H9 (cell line): Measurements from ENCODE around the gene NADSYN1. TPM values are rescaled to one million over a fixed set of nuclear protein-coding genes. Genes with fewer than 3 reads are reported as not detected.

Experiments used
- DNase-seq: peaks from one replicate; pipeline ENCODE4 v3.0.0-alpha.2; 2017
- H2AFZ ChIP-seq: one replicate; pipeline ENCODE4 v1.6.1; 2013; ENCODE audit warnings: mild to moderate bottlenecking, low read length, control low read depth, moderate library complexity
- H2AK5ac ChIP-seq: 2 replicates; pipeline ENCODE4 v1.6.1; 2013; ENCODE audit warnings: low read length, control low read depth, mixed read lengths; ENCODE audit not compliant: insufficient read length
- H2BK120ac ChIP-seq: one replicate; pipeline ENCODE4 v1.6.1; 2013; ENCODE audit warnings: low read depth, mild to moderate bottlenecking, low read length, control low read depth, inconsistent platforms; ENCODE audit not compliant: poor library complexity, severe bottlenecking
- H2BK12ac ChIP-seq: 2 replicates; pipeline ENCODE4 v1.6.1; 2013; ENCODE audit warnings: low read length, control low read depth, mixed read lengths, low read depth; ENCODE audit not compliant: insufficient read length
- H2BK15ac ChIP-seq: 2 replicates; pipeline ENCODE4 v1.6.1; 2013; ENCODE audit warnings: low read depth, low read length, control low read depth
- H2BK20ac ChIP-seq: one replicate; pipeline ENCODE4 v1.6.1; 2013; ENCODE audit warnings: low read depth, mild to moderate bottlenecking, low read length, control low read depth, inconsistent platforms; ENCODE audit not compliant: poor library complexity, severe bottlenecking
- H2BK5ac ChIP-seq: 2 replicates; pipeline ENCODE4 v1.6.1; 2013; ENCODE audit warnings: low read length, control low read depth, mixed read lengths; ENCODE audit not compliant: insufficient read length
- H3K14ac ChIP-seq: 2 replicates; pipeline ENCODE4 v1.6.1; 2013; ENCODE audit warnings: low read length, control low read depth; ENCODE audit not compliant: insufficient read depth
- H3K18ac ChIP-seq: 2 replicates; pipeline ENCODE4 v1.6.1; 2013; ENCODE audit warnings: low read depth, mild to moderate bottlenecking, mixed read lengths, low read length, control low read depth; ENCODE audit not compliant: insufficient read length
- H3K23ac ChIP-seq: 2 replicates; pipeline ENCODE4 v1.6.1; 2013; ENCODE audit warnings: low read length, control low read depth, mixed read lengths, low read depth; ENCODE audit not compliant: insufficient read length
- H3K23me2 ChIP-seq: 2 replicates; pipeline ENCODE4 v1.6.1; 2013; ENCODE audit warnings: low read depth, mild to moderate bottlenecking, mixed read lengths, low read length, control low read depth; ENCODE audit not compliant: insufficient read length, poor library complexity, severe bottlenecking
- H3K27ac ChIP-seq: 2 replicates; pipeline ENCODE4 v1.5.1; 2013; ENCODE audit warnings: low read length, control low read depth, mixed read lengths, low read depth; ENCODE audit not compliant: insufficient read length
- H3K27me3 ChIP-seq: 2 replicates; pipeline ENCODE4 v1.6.1; 2013; ENCODE audit warnings: low read length, control low read depth, inconsistent platforms; ENCODE audit not compliant: insufficient read depth
- H3K4ac ChIP-seq: 2 replicates; pipeline ENCODE4 v1.6.1; 2013; ENCODE audit warnings: low read depth, mild to moderate bottlenecking, control low read depth, inconsistent platforms, low read length, moderate library complexity
- H3K4me1 ChIP-seq: 2 replicates; pipeline ENCODE4 v1.6.1; 2013; ENCODE audit warnings: low read length, control low read depth, inconsistent platforms; ENCODE audit not compliant: insufficient read depth
- H3K4me2 ChIP-seq: 2 replicates; pipeline ENCODE4 v1.6.1; 2013; ENCODE audit warnings: low read length, control low read depth, mixed read lengths; ENCODE audit not compliant: insufficient read length, insufficient read depth
- H3K56ac ChIP-seq: 2 replicates; pipeline ENCODE4 v1.6.1; 2013; ENCODE audit warnings: low read depth, mild to moderate bottlenecking, mixed read lengths, low read length, control low read depth; ENCODE audit not compliant: insufficient read length
- H3K79me1 ChIP-seq: 2 replicates; pipeline ENCODE4 v1.6.1; 2013; ENCODE audit warnings: low read depth, mild to moderate bottlenecking, moderate library complexity, low read length, control low read depth, inconsistent platforms; ENCODE audit not compliant: insufficient read depth, poor library complexity, severe bottlenecking
- H3K79me2 ChIP-seq: 2 replicates; pipeline ENCODE4 v1.6.1; 2013; ENCODE audit warnings: low read length, control low read depth, inconsistent platforms; ENCODE audit not compliant: insufficient read depth
- H3K9ac ChIP-seq: 2 replicates; pipeline ENCODE4 v1.6.1; 2013; ENCODE audit warnings: low read length, control low read depth, mixed read lengths; ENCODE audit not compliant: insufficient read length; ENCODE audit errors: extremely low read depth
- H3K9me3 ChIP-seq: one replicate; pipeline ENCODE4 v1.6.1; 2013; ENCODE audit warnings: low read depth, low read length, inconsistent platforms; ENCODE audit not compliant: control insufficient read depth
- H3T11ph ChIP-seq: one replicate; pipeline ENCODE4 v1.6.1; 2013; ENCODE audit warnings: mild to moderate bottlenecking, low read length, control low read depth, inconsistent platforms
- H4K20me1 ChIP-seq: one replicate; pipeline ENCODE4 v1.6.1; 2013; ENCODE audit not compliant: control insufficient read depth, insufficient read length, insufficient read depth
- H4K5ac ChIP-seq: 2 replicates; pipeline ENCODE4 v1.6.1; 2013; ENCODE audit warnings: low read depth, mild to moderate bottlenecking, mixed read lengths, low read length, control low read depth; ENCODE audit not compliant: insufficient read length
- H4K8ac ChIP-seq: replicated peaks from 2 replicates; pipeline ENCODE4 v1.6.1; 2013; ENCODE audit warnings: low read length, control low read depth, mixed read lengths, low read depth; ENCODE audit not compliant: insufficient read length
- H4K91ac ChIP-seq: 2 replicates; pipeline ENCODE4 v1.6.1; 2013; ENCODE audit warnings: low read depth, mild to moderate bottlenecking, moderate library complexity, mixed read lengths, low read length, control low read depth; ENCODE audit not compliant: insufficient read length
- H3K27ac Mint-ChIP-seq, 3 experiments: 2 replicates in 2 of 3; 3 replicates in 1 of 3; pipeline ENCODE4 v1.8.0; 2020 to 2021; ENCODE audit warnings: mixed read lengths in 3 of 3, mild to moderate bottlenecking in 1 of 3, moderate library complexity in 1 of 3
- H3K27me3 Mint-ChIP-seq: 2 replicates; pipeline ENCODE4 v1.8.0; 2021; ENCODE audit warnings: low read depth, mild to moderate bottlenecking, moderate library complexity, mixed read lengths
- H3K36me3 Mint-ChIP-seq, 3 experiments: 2 replicates in 2 of 3; 3 replicates in 1 of 3; pipeline ENCODE4 v1.8.0; 2020 to 2021; ENCODE audit warnings: low read depth in 3 of 3, mixed read lengths in 3 of 3; ENCODE audit not compliant: insufficient read depth in 1 of 3
- H3K4me1 Mint-ChIP-seq, 2 experiments: 2 replicates each; pipeline ENCODE4 v1.8.0; 2020; ENCODE audit warnings: mixed read lengths in 2 of 2
- H3K4me3 Mint-ChIP-seq, 2 experiments: 2 replicates in 1 of 2; 3 replicates in 1 of 2; pipeline ENCODE4 v1.8.0; 2020 to 2021; ENCODE audit warnings: mild to moderate bottlenecking in 2 of 2, mixed read lengths in 2 of 2, moderate library complexity in 1 of 2
- H3K9me3 Mint-ChIP-seq, 2 experiments: 2 replicates in 1 of 2; 3 replicates in 1 of 2; pipeline ENCODE4 v1.8.0; 2020; ENCODE audit warnings: mild to moderate bottlenecking in 2 of 2, mixed read lengths in 2 of 2, moderate library complexity in 1 of 2
- WGBS: extraction: QIAGEN DNeasy Blood & Tissue Kit; methylation state at CpG from one replicate; pipeline ENCODE4 v1.1.7; 2013; ENCODE audit warnings: missing lambda C conversion rate, low lambda C conversion rate, mixed read lengths; ENCODE audit not compliant: insufficient read length; ENCODE audit errors: extremely low coverage; 5-methylcytosine and 5-hydroxymethylcytosine counted together
- total RNA-seq: library from RNA; stranded (reverse); gene quantifications from 2 replicates; pipeline ENCODE4 v1.2.1, GENCODE V29; 2021
- TF ChIP-seq, protein P1 (sequence below): fragments of 200-600 bp; sonication (generic); conservative IDR thresholded peaks from 3 replicates; pipeline ENCODE4 v1.8.0; 2021; ENCODE audit warnings: antibody characterized with exemption, mild to moderate bottlenecking

NADSYN1 gene
- total RNA-seq, 1 experiment from 2014 or later: 44.2 TPM

DNA sequence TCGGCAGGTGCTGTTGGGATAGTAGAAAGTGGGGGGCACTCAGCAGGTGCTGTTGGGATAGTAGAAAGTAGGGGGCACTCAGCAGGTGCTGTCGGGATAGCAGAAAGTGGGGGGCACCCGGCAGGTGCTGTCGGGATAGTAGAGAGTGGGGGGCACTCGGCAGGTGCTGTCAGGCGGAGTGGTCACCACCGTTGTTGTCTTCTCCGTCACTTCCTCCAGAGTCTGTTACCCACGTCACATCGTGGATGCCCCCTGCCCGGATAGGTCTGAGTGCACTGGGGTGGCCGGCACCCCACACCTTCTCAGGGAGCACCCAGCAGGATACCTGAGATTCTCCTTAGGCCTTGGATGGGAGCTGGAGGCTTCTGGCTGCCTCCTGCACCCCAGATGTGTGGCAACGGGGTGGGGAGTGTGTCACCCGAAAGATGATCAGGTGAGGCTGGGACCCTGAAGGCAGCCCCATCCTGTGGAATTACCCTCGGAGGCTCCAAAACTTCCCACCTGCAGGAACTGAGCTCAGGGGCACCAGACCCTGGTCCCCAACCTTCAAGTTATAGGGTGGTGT lies 50.0 kb downstream of the NADSYN1 start:
- Histone ChIP-seq H3K27ac (no peak overlapping the region), H4K20me1 (no peaks in the 10 kb centered on the region), H3K9ac (no peak overlapping the region), H4K8ac (no peak overlapping the region), H3T11ph (no peak overlapping the region), H3K56ac (no peak overlapping the region), H3K4me1 (no peaks in the 10 kb centered on the region; the same call in 1 of the 2 replicates), H4K91ac (no peak overlapping the region), H2AFZ (no peak overlapping the region), H3K79me1 (no peaks in the 10 kb centered on the region), H2BK12ac (no peak overlapping the region), H3K23me2 (no peaks in the 10 kb centered on the region), H3K14ac (no peak overlapping the region), H3K4me2 (no peak overlapping the region), H2BK20ac (no peak overlapping the region), H3K9me3 (no peaks in the 10 kb centered on the region), H3K23ac (no peak overlapping the region), H3K4ac (no peak overlapping the region), H3K79me2 (no peaks in the 10 kb centered on the region), H2AK5ac (no peak overlapping the region), H4K5ac (no peak overlapping the region), H3K27me3 (no peaks in the 10 kb centered on the region), H2BK5ac (no peak overlapping the region), H2BK15ac (no peak overlapping the region), H2BK120ac (no peak overlapping the region), H3K18ac (no peak overlapping the region)
- DNase-seq: no peak
- H3K4me3 Mint-ChIP-seq: no peak overlapping the region
- no CpG with 5 or more reads among the region's 15 CpGs for WGBS
- peaks cover 9 to 42% (median 17%) of the 10 kb centered on the region in 3 experiments; a peak in 6 of 7 replicates for H3K36me3 Mint-ChIP-seq
- H3K27me3 Mint-ChIP-seq: peaks cover under 1% of the 10 kb centered on the region; the same call in 1 of the 2 replicates
- H3K9me3 Mint-ChIP-seq: peaks cover 14 to 17% of the 10 kb centered on the region in 2 experiments
- no peak overlapping the region for H3K27ac Mint-ChIP-seq
- peaks cover 13 to 19% of the 10 kb centered on the region in 2 experiments for H3K4me1 Mint-ChIP-seq
- TF ChIP-seq, protein P1, sequence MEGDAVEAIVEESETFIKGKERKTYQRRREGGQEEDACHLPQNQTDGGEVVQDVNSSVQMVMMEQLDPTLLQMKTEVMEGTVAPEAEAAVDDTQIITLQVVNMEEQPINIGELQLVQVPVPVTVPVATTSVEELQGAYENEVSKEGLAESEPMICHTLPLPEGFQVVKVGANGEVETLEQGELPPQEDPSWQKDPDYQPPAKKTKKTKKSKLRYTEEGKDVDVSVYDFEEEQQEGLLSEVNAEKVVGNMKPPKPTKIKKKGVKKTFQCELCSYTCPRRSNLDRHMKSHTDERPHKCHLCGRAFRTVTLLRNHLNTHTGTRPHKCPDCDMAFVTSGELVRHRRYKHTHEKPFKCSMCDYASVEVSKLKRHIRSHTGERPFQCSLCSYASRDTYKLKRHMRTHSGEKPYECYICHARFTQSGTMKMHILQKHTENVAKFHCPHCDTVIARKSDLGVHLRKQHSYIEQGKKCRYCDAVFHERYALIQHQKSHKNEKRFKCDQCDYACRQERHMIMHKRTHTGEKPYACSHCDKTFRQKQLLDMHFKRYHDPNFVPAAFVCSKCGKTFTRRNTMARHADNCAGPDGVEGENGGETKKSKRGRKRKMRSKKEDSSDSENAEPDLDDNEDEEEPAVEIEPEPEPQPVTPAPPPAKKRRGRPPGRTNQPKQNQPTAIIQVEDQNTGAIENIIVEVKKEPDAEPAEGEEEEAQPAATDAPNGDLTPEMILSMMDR: no peak
